HG02588 (cell line): ENCODE results near the gene RMP24.

Experiments used
- ATAC-seq: cut with Tn5 transposase; IDR thresholded peaks from one replicate; pipeline ENCODE4 v1.9.1; 2021; ENCODE audit warnings: mild to moderate bottlenecking, moderate library complexity; ENCODE audit not compliant: unreplicated experiment

RMP24 gene

DNA sequence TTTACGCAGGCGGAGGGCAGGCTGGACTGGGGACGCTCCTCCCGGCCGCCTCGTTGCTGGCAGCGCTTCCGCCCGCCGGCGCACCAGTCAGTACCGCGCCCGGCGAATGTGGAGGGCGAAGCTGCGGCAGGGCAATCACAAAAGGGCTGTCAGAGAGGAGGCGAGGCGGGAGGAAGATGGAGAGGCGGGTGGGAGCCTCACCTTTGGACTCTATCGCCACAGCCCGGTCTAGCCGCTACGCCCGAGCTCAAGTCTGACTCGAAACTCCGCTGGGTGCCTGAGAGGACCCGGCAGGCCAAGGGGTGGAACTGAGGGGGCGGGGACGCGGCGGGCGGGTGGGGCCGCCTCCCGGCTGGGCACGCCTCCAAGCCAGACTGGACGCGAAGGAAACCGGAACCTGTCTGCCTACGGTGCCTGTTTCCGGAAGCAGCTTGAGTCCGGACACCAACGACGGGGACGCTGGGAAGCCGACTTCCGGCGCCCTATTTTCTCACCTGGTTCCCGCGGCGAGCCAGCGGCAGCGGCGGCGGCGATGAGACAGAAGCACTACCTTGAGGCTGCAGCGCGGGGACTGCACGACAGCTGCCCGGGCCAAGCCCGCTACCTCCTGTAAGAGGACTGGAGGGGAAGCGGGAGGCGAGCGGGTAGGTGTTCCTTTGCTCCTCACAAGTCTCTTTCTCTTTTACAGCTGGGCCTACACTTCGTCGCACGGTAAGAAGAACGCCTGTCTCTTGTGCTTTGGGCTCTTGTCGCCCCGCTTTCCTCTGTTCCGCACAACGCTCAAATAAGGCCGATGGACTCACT, at the start of gene RMP24:
Gene RMP24, plus strand, starts transcription at position 483 of the 804 bp plus-strand sequence.
- ATAC-seq, result peak; percentile 95

DNA sequence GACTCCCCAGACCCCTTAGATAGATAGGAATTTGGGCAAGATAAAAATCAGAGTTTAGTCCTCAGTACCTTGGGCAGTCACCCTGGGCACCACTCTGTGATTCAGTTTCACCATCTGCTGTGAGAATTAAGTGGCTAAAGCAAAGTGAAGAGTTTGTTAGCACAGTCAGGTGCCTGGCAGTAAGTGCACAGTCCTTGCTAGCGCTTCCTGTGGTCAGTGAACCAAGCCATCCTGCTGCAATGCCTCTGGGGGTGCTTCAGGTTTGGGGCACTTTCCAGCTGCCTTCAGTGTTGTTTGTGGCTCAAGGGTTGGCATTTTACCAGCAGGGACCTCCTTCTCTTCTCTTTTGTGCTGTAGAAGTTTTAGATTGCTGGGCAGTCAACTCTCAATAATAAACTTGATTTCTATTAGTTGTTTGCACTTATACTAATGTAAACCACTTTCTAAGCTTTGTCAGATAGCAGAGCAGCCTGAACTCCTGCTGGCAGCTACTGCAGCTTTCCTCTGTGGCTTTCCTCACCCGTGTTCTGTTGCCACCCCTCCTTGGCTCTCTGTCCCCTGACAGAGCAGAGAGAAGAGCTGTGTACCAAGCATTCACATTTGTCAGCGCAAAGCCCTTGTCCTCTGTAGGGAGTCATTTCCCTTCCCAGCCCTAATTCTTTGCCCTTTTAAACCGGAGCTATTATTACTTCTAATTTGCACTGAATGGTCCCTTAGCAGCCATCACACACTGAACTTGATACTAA, 48.4 kb upstream of the RMP24 start:
- no peak for ATAC-seq

DNA sequence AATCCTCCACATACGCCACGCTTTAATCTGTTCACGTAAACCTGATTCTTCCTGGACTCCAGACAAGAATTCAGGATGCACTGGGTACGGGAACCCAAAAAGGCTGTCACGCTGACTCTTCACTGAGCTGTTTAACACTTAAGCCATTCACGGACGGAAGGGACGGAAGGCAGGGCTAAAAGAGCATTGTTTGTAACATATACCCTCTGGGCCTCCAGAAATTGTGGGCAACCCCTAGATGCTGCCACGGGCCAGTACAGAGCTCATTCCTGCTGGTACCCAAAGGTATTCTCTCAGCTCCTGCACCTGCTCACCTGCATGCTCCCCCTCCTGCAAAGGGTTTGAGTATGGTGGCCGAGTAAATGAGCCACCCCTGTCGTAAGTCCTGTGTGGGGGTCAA, 45.6 kb upstream of the RMP24 start:
- ATAC-seq, result no peak

DNA sequence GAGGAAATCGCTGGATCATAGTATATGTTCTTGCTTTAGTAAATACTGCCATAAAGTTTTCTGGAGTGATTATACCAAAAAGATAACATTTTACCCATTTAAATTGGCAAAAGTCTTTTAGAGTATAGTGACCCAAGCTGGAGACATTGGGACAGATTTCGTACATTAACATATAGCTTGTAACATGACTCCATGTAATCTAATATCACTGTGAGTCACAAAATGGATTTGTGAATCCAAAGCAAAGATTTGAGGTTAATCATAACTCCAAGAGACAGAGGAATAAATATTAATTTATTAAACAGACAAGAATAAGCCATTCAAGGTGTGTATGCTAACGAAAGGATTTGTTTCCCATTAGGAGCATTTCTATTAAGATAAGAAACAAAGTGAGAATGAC, 45.0 kb upstream of the RMP24 start:
- ATAC-seq, result no peak

- no peak for ATAC-seq
Observed at GRCh38 chr18:35933982-35934381, 38.5 kb upstream of the RMP24 start.

GRCh38 chr18:35934891-35935290, 37.6 kb upstream of the RMP24 start:
- ATAC-seq, result no peak

GRCh38 chr18:35935805-35936204, 36.7 kb upstream of the RMP24 start:
- no peak for ATAC-seq

- ATAC-seq, result no peak
Observed at GRCh38 chr18:35936951-35937350, 35.5 kb upstream of the RMP24 start.

DNA sequence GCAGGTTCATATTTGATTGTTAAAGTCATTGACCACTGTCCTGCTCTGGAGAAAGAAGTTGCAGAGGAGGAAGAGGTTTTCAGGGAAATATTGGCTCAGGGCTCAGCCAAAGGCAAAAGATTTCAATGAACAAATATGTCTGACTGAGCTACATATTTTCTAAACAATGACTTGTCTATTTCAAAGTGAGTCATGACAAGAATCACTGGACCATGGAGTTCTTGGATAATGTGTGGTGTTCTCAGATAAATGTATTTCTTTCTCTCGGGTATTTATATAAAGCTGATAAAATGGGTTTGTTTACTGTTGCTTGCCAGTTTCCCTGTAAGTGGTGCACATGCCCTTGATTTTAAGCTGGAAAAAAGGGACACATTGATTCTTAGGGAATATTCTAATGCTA, 34.3 kb upstream of the RMP24 start:
- ATAC-seq, result no peak

DNA sequence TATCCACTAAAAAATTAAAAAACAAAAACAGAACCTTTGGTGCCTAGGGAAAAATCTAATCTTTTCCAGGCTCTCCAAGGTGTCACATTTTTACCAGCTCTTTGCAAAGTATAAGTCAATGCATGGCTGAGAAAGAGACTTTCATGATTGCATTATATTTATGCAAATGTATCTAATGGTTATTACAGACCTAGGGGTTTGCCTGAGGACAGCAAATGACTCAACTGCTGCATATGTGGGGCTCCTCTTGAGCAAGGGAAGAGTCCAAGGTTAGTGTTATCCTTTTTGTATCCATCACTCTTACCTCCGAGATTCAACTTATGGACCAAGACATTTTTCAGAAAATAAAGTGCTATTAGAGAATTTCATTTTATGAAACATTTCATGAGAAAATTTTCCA, 33.9 kb upstream of the RMP24 start:
- no peak for ATAC-seq

DNA sequence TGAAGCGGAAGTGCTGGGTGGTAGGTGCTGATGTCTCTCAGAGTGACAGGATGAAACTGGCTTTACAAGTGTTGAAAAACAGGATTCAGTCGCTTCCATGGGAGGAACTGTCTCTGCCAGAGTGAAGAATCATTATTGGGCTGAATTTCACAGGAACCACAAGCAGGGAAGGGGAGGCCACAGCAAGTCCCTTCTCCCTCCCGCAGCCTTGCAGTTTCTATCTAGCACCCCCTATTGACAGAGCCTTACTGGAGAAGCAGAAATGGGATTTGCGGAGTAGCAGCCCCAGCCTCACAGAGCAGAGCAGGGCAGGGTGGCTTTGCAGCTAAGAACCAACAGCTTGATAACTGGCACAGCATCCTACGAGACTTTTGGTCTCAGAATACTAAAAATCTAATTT, 33.3 kb upstream of the RMP24 start:
- no peak for ATAC-seq

GRCh38 chr18:35941299-35941698, 31.2 kb upstream of the RMP24 start:
- ATAC-seq, result no peak

DNA sequence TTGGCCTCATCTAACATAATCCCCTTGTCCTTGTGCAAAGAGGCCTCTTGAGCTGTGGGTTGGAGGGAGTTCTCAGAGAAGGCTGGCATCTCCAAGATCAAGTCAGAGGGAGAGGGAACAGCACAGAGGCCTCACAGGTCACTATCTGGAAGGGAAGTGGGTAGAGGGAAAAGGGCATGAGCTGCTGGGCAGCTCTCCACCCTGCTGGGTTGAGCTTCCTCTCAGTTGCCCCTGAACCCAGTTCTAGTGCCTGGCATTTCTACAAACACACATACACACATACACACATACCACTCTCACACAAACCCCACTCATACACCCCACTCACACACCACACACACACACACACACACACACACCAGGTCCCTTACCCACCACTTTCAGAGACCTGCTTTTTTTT, 30.3 kb upstream of the RMP24 start:
- no peak for ATAC-seq

DNA sequence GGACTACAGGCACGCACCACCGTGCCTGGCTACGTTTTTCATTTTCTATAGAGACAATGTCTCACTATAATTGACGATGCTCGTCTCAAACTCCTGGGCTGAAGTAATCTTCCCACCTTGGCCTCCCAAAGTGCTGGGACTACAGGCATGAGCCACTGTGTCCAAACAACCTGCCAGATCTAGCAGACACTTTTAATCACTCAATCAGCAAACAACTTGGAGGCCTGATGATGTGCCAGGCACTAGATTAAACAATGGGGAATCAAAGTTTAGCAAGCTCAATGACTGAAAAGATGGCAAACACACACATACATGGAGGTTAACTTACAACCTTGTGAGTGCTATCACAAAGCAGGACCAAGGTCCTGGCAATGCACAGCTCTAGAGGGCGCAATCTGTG, 29.8 kb upstream of the RMP24 start:
- ATAC-seq, result no peak

DNA sequence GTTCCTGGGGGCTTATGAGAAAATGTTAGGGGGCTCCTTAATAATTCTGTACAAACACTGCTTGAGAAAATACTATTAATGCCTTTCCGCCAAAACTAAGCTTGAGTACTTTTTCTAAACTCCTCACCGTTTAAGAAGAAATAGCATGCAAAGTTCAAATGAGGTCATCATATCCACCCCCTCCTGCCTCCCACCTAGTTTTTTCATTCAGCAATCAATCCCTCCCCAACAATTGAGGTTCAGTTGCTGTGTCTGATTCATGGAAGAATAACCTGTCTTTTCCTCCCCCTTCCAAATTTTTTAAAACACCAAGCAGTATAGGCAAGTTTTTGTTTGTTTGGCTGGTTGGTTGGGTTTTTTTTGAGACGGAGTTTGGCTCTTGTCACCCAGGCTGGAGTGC, 24.4 kb upstream of the RMP24 start:
- no peak for ATAC-seq

GRCh38 chr18:35949090-35949489, 23.4 kb upstream of the RMP24 start:
- ATAC-seq, result no peak

GRCh38 chr18:35949903-35950627, 22.4 kb upstream of the RMP24 start:
- no peak for ATAC-seq

DNA sequence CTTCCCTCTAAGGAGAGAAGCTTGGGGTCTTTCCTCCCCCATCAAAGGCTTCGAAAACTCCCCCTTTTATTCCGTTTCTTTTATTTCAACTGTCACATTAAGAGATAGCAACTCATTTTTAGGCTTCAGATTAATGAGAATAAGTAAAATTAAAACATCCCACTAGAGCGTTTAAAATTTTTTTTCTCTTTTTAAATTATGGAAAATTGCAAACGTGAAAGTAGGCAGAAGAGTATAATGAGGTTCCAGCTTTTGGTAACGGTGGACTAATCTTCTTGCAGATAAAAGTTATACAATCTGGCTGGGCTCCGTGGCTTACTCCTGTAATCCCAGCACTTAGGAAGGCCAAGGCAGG, 21.9 kb upstream of the RMP24 start:
- no peak for ATAC-seq

- ATAC-seq, result peak; percentile 59
Observed at GRCh38 chr18:35953688-35954087, 18.8 kb upstream of the RMP24 start.

- ATAC-seq, result no peak
Observed at GRCh38 chr18:35956226-35956625, 16.3 kb upstream of the RMP24 start.

DNA sequence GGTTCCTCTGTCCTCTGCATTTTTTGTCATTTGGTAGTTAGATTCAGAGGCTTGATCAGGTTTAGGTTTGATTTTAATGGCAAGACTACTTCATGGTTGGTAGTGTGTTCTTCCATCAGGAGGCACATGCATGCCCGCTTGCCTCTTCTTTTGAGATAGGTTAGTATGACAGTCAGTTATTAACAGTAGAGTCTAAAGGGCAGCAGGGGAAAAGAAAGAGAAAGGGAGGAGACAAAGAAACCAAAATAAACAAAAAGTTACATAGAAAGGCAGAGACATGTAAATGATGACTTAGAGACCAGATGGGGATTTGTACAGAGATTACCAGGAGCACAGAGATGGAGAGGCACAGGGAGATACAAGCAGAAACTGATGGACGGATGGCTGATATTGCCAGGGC, 10.2 kb upstream of the RMP24 start:
- no peak for ATAC-seq

DNA sequence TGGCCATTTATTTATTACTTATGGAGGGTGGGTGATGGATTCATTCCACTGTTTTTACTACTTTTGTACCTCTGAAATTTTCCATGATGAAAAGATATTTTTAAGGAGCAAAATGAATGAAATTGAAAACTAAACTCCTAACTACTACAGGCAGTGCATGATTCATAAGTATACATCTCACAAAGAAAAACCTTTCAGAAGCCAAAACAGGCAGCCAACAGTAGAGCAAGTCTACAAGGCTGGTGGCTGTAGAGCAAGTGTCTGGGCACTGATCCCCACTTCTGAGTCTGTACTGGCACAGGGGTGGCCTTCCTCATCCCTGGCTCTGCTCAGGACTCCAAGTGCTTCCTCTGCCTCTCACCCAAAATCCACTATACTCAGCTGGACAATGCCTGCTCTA, 8.2 kb upstream of the RMP24 start:
- no peak for ATAC-seq
